Measurements from ENCODE around the gene ARHGEF28.
A peak's percentile ranks its signal among the peaks of the same experiment; 100 is the strongest.

ARHGEF28 gene

DNA sequence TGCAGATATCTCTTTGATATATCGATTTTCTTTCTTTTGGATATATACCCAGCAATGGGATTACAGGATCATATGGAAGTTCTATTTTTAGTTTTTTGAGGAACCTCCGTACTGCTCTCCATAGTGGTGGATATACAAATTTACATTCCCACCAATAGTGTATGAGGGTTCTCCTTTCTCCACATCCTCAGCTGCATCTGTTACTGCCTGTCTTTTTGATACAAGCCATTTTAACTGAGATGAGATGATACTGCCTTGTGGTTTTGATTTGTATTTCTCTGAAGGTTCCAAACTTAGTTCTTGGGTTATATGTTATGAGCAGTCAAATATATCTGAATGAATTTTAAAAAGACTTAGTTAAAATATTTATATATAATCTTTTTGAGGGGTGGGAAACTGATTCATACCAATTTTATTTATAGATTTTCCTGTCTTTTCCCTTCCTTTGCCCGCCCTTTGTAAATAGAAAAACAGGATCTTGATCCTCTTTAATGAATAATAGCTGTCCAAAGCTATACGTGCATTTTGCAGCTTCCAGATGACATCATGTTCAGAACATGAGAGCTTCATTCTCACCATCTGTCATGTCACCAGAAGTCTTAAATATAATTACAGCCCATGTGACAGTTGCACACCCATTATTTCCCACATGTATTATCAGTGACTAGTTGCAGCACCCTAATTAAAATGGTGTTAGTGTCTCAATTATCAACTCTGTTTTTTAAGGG, 6.2 kb upstream of the ARHGEF28 start:
- DNase-seq: no peak

DNA sequence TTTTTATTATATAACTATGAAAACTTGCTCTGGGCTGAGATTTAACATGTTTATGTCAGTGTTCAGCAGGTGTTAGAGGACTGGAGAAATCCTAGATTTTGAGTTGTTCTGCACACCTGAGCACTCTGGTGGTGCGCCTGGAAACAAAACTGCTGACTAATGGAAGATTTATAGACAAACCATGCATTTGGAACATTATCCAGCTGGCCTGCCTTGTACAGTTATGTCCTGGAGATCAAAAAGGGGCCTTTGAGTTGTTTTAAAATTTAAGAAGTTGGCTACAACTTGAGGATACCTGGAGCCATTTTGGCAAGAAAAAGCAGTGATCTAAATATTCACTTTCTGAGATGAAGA, 5.7 kb upstream of the ARHGEF28 start:
- DNase-seq: no peak

DNA sequence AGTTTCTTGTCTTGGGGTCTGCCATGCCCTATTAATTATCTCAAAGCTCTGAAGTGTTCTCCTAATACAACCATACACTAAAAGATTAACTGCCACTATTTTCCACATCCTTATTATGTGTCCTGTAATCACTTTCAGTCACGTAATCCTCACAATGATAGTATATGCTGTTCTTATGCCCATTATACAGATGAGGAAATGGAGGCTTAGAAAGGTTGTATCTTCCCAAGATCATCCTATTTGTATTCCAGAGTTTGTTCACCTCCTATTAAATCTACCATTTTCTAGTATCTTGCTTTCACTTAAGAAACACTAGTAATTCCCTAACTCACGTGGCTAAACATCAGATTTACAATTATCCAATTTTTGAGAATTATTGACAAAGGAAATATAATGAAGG, 2.9 kb upstream of the ARHGEF28 start:
- no peak for DNase-seq

DNA sequence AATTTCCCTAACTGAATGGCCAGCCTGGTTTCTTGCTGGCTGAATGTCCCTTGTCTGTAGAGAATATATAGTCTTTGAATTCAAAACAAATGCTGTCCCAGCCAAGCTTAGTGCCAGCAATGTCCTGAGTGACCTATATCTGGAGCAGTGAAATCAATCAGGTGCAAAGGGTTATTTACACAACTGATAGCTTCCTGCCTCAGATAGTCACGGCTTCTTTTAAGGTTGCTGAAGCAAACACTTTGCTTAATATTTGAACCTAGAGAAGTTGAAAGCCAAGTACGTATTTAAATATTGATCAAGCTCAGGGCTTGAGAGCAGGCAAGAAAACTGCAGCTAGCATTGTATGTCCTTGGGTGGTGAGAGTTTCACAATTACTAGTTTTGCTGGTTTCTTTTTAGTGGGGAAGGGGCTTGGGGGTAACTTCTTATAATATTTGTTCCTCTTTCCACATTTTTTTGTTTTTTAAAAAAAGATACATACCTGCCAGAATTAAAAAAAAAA, 2.0 kb upstream of the ARHGEF28 start:
- DNase-seq: peak; percentile 27

DNA sequence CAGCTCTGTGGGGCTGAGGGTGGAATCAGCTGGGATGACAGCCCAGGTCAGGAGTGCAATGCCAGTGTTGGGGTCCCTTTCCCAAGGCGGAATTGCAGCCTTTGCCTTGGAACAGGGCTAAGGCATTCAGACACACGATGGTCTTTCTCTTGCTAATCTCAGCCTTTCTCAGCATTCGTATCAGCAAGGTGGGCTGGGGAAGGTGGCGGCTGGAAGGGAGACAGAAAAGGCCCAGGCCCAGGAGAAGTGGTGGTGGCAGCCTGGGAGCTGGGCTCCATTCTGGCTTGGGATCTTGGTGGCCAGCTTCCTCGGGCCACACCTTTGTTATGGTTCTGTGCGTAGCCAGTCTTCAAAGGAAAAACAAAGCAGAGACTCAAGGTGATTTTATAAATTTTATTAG, 1.1 kb upstream of the ARHGEF28 start:
- no peak for DNase-seq

DNA sequence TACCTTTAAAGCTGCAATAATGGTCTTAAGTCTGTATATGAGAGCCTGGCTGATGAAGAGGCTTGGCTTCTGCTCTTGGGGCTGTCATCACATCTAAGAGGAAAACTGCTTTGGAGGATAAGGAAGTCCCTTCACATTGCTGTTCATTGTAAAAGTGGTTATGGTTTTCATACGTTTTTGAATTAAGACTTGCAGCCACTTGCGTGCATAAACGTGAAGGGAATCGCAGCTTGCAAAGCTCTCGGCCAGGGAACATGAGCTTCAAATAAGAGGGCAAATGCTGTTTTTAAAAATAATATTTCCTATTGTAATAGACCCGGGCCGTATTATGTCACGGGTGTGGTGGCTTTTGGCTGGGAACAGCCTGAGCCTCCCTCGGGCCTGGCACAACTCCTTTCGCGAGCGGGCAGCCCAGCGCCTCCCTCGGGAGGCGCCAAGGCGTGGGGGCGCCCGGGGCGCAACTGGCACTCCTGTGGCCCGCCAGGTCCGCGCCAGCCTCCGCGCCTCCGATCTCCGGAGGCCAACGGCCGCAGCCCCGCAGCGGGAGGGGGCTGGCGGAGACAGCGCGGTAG, 538 bp upstream of the ARHGEF28 start:
- DNase-seq: peak; percentile 52

DNA sequence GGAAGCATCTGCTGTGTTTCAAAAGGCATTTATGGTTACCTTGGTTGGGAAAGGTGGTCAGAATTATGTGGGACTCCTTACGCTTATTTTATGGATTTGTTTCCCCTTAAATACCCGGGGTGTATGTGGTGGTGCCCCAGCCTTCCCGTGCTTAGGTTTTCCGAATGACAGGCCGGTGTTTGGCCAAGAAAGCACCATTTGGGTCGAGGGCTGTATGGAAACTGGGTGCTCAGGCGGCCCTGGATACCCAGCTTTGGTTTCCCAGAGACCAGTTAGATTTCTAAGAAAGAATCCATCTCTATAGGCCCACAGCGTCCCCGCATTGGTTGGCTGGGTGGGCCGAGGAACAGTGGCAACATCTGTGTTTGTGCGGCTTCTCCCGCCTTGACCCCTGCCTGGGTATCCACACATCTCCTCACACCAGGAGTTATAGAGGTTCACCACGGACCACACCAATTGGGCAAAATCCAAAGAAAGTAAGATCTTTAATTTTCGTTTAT, 868 bp downstream of the ARHGEF28 start:
- DNase-seq: no peak

DNA sequence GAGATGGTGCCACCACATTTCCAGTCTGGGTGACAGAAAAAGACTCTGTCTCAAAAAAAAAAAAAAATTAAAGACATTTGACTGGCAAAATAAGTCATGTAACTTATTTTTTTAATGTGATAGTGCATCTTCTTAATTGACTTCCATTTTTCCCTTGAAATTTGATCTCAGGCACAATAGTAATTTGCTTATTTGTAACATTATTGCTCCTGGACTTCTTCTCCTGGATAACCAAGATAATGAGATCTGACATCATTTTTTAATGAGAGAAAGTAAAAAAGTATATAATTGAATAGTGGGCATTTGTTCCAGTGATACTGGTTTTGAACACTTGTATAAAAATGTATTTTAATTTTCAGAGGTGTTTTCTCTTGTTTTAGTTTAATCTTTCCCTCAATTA, 3.5 kb downstream of the ARHGEF28 start:
- DNase-seq: no peak

DNA sequence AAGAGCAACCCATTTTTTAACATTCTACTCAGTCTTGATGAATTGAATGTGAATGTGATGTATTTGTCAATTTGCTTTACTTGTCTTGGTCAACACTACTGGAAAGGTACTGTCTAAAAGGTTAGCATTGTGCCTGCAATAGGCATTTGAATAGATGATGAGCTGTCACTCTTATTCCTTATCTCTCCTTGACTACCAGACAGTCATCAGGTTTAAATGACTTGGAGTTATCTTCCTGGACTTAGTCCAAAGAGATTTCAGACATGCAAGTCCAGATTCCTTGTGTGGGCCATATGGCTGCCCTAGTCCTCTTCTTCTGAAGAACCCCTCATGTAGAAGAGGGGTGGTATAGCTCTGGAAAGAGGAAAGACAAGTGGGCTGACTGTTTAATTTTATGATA, 4.8 kb downstream of the ARHGEF28 start:
- no peak for DNase-seq

DNA sequence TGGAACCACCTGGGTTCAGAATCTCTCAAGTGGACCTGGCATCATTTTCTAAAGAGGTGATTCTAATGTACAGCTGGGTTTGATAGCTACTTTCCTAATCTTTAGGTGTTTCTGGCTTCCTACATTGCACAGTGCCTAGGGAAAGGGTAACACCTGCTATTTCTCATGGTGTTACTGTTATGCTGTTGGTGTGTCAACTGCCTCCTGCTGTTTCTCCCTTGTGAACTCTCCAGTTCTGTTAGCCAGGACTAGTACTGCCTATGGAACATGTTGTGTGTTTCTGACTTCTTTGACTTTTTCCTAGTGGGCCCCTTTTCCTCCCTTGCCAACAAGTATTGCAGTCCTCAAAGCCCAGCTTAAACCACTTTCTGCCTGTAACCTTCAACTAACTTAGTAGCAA, 5.5 kb downstream of the ARHGEF28 start:
- DNase-seq: no peak

DNA sequence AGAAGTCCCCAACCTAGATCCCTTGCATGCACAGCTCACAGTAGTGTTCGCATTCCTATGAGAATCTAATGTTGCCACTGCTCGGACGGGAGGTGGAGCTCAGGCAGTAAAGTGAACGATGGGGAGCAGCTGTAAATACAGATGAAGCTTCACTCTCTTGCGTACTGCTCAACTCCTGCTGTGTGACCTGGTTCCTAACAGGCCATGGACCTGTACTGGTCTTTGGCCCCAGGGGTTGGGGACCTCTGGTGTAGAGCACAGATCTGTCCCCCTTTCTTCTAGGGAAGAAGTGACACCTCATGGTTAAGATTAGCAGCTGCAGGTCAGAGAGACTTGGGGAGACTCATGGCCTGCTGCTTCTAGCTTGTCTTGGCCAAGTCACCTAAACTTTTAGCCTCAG, 7.1 kb downstream of the ARHGEF28 start:
- DNase-seq: no peak

DNA sequence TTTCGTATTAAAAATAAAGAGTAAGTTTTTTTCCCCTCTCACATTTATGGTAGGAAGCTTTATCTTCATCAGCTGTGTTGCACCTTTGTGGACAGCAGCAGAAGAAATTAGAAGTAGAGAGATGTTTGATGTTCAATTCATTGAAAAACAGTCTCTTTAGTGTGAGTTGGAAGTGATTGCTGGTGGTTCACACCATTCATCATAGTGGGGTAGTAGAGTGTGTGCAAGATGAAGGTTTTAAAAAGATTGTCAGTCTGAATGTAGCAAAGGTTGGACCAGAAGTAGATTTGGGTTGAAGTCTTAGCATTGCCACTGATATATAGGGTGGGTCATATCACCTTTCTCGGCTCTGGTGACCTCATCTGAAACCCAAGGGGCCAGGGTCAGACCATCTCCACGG, 10.4 kb downstream of the ARHGEF28 start:
- no peak for DNase-seq

DNA sequence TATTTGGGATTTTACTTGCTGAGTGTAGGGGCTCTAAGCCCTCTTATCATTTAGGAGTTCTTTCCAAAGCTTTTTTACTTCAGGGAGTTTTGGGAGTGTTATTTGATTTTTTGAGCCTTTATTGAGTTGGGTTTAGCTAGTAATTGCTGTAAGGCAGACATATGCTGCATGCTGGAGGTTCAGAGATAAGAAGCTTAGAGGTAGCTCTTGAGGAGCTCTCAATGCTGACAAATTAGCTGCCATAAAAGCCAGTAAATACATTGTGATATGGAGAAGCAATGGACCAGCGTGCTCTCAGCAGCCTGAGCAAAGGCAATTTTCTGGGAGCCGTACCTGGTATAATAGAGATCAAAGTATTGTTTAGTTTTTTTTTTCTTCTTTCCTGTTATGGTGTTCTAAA, 11.6 kb downstream of the ARHGEF28 start:
- no peak for DNase-seq

DNA sequence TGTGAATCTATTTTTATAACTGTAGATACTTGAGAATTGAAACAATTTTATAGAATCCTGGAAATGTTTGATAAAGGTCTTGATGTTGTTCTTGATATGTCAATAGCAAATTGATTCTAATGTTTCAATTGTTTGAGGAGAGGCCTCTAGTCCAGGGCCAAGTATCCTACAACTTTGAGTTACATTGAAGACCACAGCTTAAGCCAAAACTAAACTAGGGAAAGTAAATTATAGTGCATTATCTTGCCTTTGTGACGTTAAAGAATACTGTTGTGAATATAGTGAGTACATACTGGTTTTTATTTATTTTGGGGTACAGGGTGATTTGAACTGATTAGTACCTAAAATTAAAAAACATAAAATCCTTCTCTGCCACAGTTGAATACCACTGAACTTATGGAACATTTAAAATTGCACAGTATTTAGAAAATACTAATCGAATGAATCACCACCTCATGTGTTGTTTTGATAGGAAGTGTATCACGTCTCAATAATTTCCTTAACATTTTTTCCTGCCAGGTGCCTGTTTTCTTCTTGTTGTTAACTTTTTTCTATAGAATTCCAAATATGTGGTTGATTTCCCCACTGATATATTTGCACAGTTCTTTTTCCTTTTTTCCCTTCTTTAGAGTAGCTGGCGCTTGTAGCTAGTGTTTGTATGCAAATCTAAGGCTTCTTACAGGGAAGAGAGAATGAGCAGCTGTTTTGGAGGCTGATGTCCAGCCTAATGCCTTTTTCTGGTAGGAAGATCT, 12.5 kb downstream of the ARHGEF28 start:
- no peak for DNase-seq

DNA sequence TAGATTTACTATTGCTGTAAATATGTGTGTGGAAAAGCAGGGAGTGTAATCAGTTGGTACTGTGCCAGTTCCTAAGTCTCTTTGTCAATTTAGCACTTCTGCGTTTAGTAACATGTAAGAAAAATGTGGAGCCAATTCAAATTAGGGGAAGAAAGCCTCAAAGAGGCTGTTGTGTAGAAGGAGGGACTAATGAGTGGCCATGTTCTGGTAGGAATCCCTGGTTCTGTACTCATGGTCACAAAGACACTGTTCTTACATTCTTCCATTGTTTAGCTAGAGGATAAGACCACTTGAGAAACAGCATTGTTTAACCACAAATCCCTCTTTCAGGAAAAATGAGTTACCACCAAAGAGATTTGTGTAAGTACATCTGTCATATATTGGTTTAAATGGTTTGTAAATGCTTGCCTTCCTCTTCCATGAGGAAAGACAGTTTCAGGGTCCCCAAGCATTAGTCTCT, 14.9 kb downstream of the ARHGEF28 start:
- DNase-seq: no peak

DNA sequence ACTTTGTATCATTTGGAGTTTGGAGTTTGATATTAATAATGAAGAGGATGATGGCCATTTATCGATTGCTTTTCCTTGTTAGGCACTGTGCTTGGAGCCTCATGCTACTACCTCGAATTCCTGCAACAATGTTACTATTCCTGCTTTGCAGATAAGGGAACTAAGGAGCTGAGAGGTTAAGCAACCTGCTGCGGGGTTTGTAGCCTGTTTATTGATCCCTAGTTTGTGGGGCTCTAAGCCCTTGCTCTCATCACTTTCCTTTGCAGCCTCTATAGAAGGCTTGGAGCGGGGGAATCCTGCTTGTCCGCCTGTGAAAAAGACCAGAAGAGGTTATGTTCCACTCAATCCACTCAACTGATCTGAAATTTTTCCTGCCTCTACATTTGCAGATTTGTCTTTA, 15.8 kb downstream of the ARHGEF28 start:
- DNase-seq: no peak

DNA sequence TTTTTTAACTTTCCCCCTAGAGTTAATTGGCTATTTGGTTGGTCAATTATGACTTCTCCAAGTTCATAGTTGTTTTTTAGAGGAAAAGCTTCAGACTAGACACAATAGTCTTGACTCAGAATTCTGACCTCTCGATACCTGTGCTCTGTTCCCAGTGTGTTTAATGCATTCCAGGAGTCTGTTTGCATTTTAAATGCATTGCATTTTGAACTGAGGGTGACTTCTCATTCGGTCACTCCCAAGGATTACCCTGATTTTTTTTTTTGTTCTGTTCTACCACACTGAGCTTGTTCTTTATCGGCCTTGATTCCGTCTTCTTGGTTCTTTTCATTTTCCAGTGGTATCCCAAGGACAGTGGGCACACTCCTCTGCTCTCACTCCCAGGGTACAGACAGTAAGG, 16.3 kb downstream of the ARHGEF28 start:
- no peak for DNase-seq

DNA sequence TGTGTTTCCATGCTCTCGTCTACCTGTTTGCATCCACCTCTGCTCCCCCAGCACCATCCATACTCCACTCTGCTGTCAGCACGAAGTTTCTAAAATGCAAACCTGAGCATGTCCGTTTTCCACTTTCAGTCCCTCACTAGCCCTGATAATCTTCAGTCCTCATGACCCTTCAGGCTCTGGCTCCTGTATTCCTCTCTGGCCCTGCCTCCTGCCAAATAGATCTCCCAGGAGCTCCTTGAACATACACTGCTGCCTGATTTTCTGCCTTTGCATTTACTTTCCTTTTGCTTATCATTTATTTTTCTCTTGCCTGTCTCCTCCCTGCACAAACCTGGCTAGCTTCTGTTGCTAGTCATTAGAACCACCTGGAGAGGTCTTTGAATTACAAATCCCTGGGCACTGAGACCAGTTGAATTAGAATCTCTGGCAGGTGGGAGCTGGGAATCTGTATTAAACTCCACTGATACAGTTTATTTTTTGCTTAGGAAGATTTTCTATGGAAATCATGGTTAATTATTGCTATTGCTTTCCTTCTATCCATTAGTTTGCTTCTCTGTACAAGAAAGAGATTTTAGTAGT, 18.5 kb downstream of the ARHGEF28 start:
- no peak for DNase-seq

DNA sequence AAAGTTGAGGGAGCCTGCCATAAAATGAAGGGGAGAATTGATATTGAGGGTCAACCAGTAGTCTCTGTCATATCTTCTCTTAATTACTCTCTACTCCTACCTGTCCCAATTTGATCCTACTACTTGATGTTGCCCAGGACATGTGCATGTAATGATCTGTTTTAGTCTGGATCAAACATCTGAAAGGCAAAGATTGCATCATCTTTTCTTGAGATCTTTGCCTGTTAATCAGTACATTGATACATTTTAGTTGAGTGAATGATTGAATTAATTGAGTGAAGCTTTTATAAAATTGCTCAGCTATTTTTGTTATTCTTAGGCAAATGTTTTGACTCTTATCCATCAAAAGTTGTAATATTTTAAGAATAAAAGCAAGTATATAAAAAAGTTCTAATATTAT, 21.7 kb downstream of the ARHGEF28 start:
- DNase-seq: no peak

DNA sequence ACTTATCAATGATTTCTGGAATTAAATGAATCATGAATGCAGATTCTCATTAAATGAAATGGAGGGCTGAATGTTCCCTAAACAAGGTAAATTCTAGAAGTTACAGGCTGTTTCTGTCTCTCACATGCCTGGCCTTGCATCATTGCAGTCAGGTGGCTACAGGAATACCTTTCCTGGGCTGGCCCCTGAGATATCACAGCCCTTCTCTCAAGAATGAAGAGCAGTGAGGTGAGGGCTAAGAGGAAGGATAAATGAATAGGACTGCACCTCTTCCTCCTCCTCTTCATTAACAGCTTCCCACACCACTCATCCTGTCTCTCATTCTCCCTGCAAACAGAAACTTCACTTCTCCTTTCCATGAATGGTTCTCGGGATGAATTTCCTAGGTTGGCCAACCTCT, 22.5 kb downstream of the ARHGEF28 start:
- no peak for DNase-seq

DNA sequence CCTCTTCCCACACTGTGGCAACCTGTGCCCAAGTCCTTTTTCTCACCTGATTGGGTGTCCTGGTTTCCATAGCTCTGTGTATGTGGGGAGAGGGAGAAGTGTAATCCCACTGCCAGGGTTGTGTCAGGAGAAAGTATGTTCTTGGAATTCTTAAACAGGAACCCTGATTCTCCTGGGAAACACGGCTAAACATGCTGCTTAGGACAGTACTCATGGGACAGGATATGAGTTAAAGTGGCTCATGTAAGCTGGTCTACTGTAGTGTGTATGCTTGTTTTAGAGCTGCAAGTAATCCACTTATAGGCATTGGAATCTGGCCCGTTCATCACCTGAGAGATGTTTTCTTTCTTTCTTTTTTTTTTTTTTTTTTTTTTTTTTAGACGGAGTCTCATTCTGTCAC, 23.9 kb downstream of the ARHGEF28 start:
- no peak for DNase-seq

DNA sequence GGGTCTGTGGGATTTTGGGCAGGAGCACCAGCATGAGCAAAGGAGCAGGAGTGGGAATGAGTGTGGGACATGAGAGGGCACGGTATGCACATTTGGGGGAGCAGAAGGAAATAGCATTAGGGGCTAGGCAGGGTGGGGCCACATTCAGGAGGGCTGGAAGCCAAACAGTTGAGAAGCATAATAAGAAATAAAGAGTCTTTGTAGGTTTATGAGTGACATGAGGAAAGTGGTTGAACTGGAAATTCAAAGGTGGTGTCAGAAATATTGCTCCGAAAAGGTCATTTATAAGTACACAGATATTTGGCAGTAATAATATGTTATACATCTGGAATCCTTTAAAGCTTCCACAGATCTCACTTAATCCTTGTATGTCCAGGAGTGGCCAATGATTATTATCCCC, 26.4 kb downstream of the ARHGEF28 start:
- no peak for DNase-seq

DNA sequence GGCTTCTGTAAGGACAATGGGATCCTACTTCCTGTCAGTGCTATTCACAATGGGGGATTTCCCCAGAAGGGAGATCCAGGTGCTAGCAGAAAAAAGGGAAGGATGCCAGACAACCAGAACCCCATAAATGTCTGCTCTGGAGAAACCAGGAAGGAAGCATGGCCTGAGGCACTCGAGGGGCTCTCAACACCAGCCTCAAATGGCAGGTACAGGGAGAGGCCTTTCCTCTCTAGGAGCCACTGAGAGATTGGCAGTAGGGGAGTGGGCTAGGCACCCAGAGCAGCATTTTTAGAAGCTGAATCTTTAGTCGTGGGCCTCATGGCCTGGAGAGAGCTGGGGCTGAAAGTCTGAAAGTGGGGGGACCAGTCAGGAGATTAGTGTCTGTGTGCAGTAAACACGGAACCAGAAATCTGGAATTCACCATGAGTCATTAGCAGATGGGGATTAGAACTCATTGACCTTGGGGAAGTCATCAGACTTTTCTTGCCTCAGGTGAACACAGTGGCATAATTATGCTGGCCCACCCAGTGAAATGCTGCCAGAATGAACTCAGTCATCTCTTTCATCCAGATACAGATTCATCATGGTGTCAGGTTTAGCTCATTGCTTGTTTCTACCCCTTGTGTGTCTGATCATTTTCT, 28.3 kb downstream of the ARHGEF28 start:
- DNase-seq: no peak
